MCF 10A (cell line): ENCODE measurements around the gene LCN12. TPM values are rescaled to one million over a fixed set of nuclear protein-coding genes. Genes with fewer than 3 reads are reported as not detected.
A peak's percentile ranks its signal among the peaks of the same experiment; 100 is the strongest.

ENCODE experiments used
- BruUV-seq: library from RNA; stranded (reverse); fragments of 400-500 nt; replicated peaks from 2 replicates; lab custom pipeline; 2021; lab: Mats Ljungman, UMichigan
- CTCF ChIA-PET: fragments of 300-600 bp; sonication (Branson Sonifier 250); formaldehyde crosslinking; extraction: SDS; loops from one replicate; lab custom pipeline; 2021; ENCODE audit warnings: antibody characterized with exemption, inconsistent platforms; lab: Yijun Ruan, JAX
- POLR2A ChIA-PET: fragments of 300-600, 350-650 bp; sonication (Branson Sonifier 250); formaldehyde crosslinking; extraction: SDS; loops from one replicate; lab custom pipeline; 2020; ENCODE audit warnings: antibody characterized with exemption, inconsistent platforms; lab: Yijun Ruan, JAX
- DNase-seq: peaks from one replicate; pipeline ENCODE4 v3.0.0-alpha.2; 2018; ENCODE audit not compliant: unreplicated experiment
- H3K27ac Mint-ChIP-seq: one replicate; pipeline ENCODE4 v1.8.0; 2022; ENCODE audit warnings: mild to moderate bottlenecking, low read depth, mixed read lengths; ENCODE audit not compliant: unreplicated experiment
- H3K27me3 Mint-ChIP-seq: one replicate; pipeline ENCODE4 v1.8.0; 2022; ENCODE audit warnings: mixed read lengths; ENCODE audit not compliant: insufficient read depth, unreplicated experiment
- H3K36me3 Mint-ChIP-seq: one replicate; pipeline ENCODE4 v1.8.0; 2022; ENCODE audit warnings: mild to moderate bottlenecking, moderate library complexity, mixed read lengths; ENCODE audit not compliant: insufficient read depth, unreplicated experiment
- H3K4me1 Mint-ChIP-seq: one replicate; pipeline ENCODE4 v1.8.0; 2022; ENCODE audit warnings: mixed read lengths; ENCODE audit not compliant: insufficient read depth, unreplicated experiment
- H3K4me3 Mint-ChIP-seq: one replicate; pipeline ENCODE4 v1.8.0; 2022; ENCODE audit warnings: mild to moderate bottlenecking, moderate library complexity, mixed read lengths; ENCODE audit not compliant: unreplicated experiment
- H3K9me3 Mint-ChIP-seq: one replicate; pipeline ENCODE4 v1.8.0; 2022; ENCODE audit warnings: mixed read lengths; ENCODE audit not compliant: unreplicated experiment
- CTCF ChIP-seq: fragments of 200-600 bp; IDR thresholded peaks from one replicate; pipeline ENCODE4 v1.8.0; 2022; ENCODE audit warnings: antibody characterized with exemption, mild to moderate bottlenecking; ENCODE audit not compliant: unreplicated experiment
- intact Hi-C: fragments of 100-400 bp; cut with micrococcal nuclease; formaldehyde crosslinking; loops from 2 replicates; pipeline ENCODE4 v1.14.1; 2022
- total RNA-seq: library from RNA; stranded (reverse); gene quantifications from 2 replicates; pipeline ENCODE4 v1.2.3, GENCODE V29; 2022

LCN12 gene
- total RNA-seq, 1 experiment from 2014 or later = 0.86 TPM

GRCh38 chr9:136974817-136975535, 22.9 kb downstream of the LCN12 start:
- no peaks in the 10 kb centered on the region for H3K9me3 Mint-ChIP-seq
- no peak overlapping the region for H3K27ac Mint-ChIP-seq
- no peaks in the 10 kb centered on the region for H3K27me3 Mint-ChIP-seq
- peaks cover 7% of the 10 kb centered on the region for H3K4me1 Mint-ChIP-seq
- TF ChIP-seq CTCF = no peak
- no peaks in the 10 kb centered on the region for H3K36me3 Mint-ChIP-seq
- peak; percentile 30 for DNase-seq
- CTCF ChIA-PET = interaction anchor here (0.6 to 1.1 kb wide), 5 partner anchors 10 to 340 kb away, joined by 3 to 5 read pairs (median 3); no protein-coding TSS in a partner anchor
- H3K4me3 Mint-ChIP-seq = no peak overlapping the region
- BruUV-seq = no TSS peak
- POLR2A ChIA-PET = no interaction called here
- intact Hi-C loops = no loop called here

GRCh38 chr9:136975644-136976043, 23.6 kb downstream of the LCN12 start:
- intact Hi-C loops = no loop called here
- DNase-seq = no peak
- ChIA-PET POLR2A (no interaction called here), CTCF (interaction anchor here (0.7 to 1.1 kb wide), 4 partner anchors 11 to 341 kb away, joined by 3 to 5 read pairs (median 4); no protein-coding TSS in a partner anchor)
- Mint-ChIP-seq H3K36me3 (no peaks in the 10 kb centered on the region), H3K27ac (no peak overlapping the region), H3K4me1 (peaks cover 7% of the 10 kb centered on the region), H3K27me3 (no peaks in the 10 kb centered on the region), H3K4me3 (no peak overlapping the region), H3K9me3 (no peaks in the 10 kb centered on the region)
- peak; percentile 3 for TF ChIP-seq CTCF
- no TSS peak for BruUV-seq

GRCh38 chr9:136977223-136977622, 25.1 kb downstream of the LCN12 start, which contains the start of gene PTGDS:
PTGDS (plus strand) TSS chr9:136977504; CDS start chr9:136977579, 75 bp downstream.
- ChIA-PET POLR2A (no interaction called here), CTCF (no interaction called here)
- Mint-ChIP-seq H3K27ac (no peak within 1 kb of the TSS), H3K4me3 (no peak within 1 kb of the TSS), H3K27me3 (no peaks in the 10 kb centered on the region), H3K36me3 (no peaks in the 10 kb centered on the region), H3K9me3 (no peaks in the 10 kb centered on the region), H3K4me1 (peaks cover 7% of the 10 kb centered on the region)
- BruUV-seq = no TSS peak
- TF ChIP-seq CTCF = no peak
- intact Hi-C loops = no loop called here
- no peak for DNase-seq

- no peak for DNase-seq
- Mint-ChIP-seq H3K27me3 (no peaks in the 10 kb centered on the region), H3K9me3 (no peaks in the 10 kb centered on the region), H3K4me3 (no peak overlapping the region), H3K27ac (no peak overlapping the region), H3K36me3 (no peaks in the 10 kb centered on the region), H3K4me1 (peaks cover 7% of the 10 kb centered on the region)
- intact Hi-C loops = no loop called here
- TF ChIP-seq CTCF = no peak
- ChIA-PET CTCF (no interaction called here), POLR2A (interaction anchor here (0.6 kb wide), 1 partner anchor 242 kb away, joined by 3 read pairs; no protein-coding TSS in a partner anchor)
- no TSS peak for BruUV-seq
Observed at GRCh38 chr9:136977649-136978072, 25.6 kb downstream of the LCN12 start.
